Activated CD8-positive, alpha-beta memory T cell treated with anti-CD3 and anti-CD28 coated beads for 36 hours (primary cell): ENCODE measurements around the gene COL5A1. TPM values are rescaled to one million over a fixed set of nuclear protein-coding genes. Genes with fewer than 3 reads are reported as not detected.

Experiments
- CTCF ChIA-PET: fragments of 350-600 bp; sonication (Branson Sonifier 250); formaldehyde crosslinking; loops from one replicate; lab custom pipeline; 2021; ENCODE audit warnings: antibody characterized with exemption; lab: Charles Lee
- POLR2A ChIA-PET: fragments of 350-600 bp; sonication (Branson Sonifier 250); formaldehyde crosslinking; loops from one replicate; lab custom pipeline; 2021; ENCODE audit warnings: antibody characterized with exemption; lab: Charles Lee
- total RNA-seq, 2 experiments: library from RNA; stranded (reverse); gene quantifications; one replicate each; pipeline ENCODE4 v1.2.3, GENCODE V29; 2021

Gene COL5A1
- total RNA-seq, 2 experiments from 2014 or later, result not detected

GRCh38 chr9:134624137-134624591 is 17.4 kb upstream of the COL5A1 start:
- ChIA-PET CTCF (no interaction called here), POLR2A (no interaction called here)

GRCh38 chr9:134624621-134625181 is 16.9 kb upstream of the COL5A1 start:
- ChIA-PET POLR2A (no interaction called here), CTCF (no interaction called here)

- POLR2A ChIA-PET, result no interaction called here
- CTCF ChIA-PET, result no interaction called here
These were observed 16.1 kb upstream of the COL5A1 start for GRCh38 chr9:134625361-134626068.

- POLR2A ChIA-PET, result no interaction called here
These were observed 15.6 kb upstream of the COL5A1 start for GRCh38 chr9:134626069-134626423.

DNA sequence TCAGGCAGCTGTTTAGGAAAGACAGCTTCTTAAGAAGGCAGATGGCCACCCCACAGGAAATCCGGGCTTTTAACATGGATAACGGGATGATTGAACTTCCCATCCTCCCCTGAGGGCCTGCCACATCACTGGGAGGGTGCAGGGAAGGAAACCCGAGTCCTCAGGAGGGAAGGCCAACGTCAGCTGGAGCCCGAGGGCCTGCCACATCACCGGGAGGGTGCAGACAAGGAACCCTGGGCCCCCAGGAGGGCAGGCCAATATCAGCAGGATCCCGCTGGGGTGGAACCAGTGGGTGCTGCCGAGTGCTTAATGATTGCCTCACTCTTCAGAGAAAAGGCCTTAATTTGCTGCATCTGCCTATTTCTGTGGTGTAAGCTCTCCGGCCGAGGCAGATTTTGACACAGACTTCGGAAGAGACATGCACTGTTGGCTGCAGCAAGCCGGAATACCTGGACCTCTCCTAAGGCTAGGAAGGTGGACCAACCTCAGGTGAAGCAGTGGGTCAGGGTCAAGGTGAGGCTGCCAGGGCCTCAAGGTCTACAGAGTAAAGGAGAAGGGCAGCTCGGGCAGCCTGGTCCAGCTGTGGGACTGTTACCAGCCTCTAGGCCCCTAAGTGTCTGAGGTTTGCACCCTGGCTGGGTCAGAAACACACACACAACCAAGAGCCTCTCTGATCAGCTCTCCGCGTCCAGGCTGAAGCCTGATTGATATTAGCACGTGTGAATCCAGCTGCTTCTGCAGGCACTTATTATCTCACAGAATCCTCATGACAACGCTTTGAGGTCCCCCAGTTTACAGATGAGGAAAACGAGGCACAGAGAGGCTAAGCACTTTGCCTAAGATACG is 14.8 kb upstream of the COL5A1 start:
- POLR2A ChIA-PET, result no interaction called here
- CTCF ChIA-PET, result no interaction called here

More at GRCh38 chr9:134626069-134626423, 15.6 kb upstream of the COL5A1 start:
- CTCF ChIA-PET, result no interaction called here

- ChIA-PET CTCF (no interaction called here), POLR2A (no interaction called here)
These were observed 13.9 kb upstream of the COL5A1 start for GRCh38 chr9:134627417-134628353.

- POLR2A ChIA-PET, result no interaction called here
- CTCF ChIA-PET, result no interaction called here
These were observed 13.3 kb upstream of the COL5A1 start for GRCh38 chr9:134628354-134628736.

DNA sequence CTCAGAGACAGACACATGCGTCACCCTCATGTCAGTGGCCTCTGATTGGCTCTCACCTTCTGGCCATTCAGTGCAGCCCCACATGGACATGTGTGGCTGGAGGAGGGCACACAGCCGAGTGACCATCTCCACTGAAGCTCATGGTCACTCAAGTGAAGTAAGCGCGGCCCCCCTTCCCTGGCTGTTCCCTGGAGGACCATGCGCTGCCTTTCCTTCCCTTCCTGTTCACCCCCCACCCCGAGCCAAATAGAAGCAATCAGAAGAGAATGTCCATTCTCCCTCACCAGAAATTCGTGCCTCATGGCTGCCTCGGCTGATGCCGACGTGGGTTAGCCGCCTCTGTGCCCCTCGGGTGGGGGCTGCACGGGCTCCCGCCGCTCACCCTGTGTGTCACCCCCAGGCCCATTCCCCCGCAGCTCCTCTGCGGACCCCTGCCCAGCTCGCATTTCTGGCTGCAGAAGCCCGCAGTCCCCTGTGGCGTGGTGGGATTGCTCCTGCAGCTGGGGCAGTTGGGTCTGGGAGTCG is 12.5 kb upstream of the COL5A1 start:
- POLR2A ChIA-PET, result no interaction called here
- CTCF ChIA-PET, result no interaction called here

DNA sequence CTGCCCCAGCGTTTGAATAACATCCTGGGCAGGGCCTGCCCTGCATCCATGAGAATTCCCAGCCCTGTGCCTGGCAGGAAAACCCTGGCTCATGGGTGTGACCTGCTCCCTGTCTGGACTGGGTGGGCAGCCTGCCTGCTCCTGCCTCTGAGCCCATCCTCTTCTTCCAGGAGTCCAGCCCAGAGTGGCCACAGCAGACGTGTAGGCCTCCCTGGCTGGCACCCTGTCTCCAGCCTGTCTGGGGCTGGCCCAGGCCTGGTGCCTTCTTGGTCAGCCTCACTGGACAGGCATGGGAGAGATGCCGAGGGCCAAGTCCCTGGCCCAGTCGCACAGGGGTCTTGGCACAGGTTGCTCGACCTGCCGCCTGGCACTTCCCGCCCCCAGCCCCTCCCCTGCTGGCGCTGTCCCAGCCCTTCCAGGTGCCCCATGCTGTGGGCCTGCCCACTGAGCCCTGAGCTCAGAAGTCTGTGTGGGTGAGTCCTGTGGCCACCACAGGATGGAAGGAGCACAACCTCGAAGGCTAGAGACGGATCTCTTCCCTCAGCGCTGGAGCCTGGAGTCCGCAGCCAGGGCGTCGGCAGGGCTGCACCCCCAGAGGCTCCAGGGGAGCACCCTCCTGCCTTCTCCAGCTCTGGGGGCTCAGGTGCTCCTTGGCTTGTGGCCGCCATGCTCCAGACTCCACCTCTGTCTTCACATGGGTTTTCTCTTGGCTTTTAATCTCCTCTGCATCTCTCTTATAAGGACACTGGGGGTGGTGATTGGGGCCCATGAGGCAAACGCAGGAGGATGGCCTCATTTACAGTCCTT is 11.8 kb upstream of the COL5A1 start:
- ChIA-PET POLR2A (no interaction called here), CTCF (no interaction called here)

DNA sequence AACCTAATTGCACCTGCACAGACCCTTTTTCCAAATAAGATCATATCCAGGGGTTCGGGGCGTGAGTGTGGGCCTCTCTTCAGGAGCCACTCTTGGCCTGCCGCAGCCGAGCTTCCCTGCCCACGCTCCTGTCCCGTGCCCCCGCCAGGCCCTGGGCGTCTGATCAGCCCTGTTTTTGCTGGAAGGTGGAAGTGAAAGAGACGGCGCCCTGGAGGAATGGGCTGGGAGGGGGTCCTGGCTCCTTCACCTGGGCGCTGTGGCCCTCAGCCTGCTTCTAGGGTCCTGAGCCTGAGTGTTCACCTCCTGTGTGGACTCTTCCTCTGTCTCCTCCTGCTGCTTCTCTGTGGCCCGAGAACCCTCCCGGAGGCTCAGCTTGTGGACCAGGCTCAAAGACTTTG is 11.2 kb upstream of the COL5A1 start:
- POLR2A ChIA-PET, result no interaction called here

DNA sequence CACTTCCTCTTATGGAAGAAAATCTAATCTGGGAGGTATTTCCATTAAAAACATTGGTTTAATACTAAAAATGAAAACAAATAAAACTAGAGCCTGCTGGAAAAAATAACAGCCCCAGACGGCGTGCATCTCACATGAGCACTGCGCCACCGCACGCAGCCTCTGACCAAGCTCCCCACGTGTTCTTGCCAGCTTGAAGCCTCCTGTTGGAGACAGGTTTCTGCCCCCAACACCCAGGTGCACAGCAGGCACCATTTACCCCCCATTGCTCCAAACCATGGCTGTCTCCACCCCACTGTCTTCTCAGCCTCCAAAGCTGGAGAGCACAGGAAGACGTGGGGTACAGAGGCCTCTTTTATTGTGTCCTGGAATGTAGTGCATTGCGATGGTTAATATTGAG is 10.7 kb upstream of the COL5A1 start:
- CTCF ChIA-PET, result no interaction called here
- POLR2A ChIA-PET, result no interaction called here

More for the DNA sequence above, 11.2 kb upstream of the COL5A1 start:
- CTCF ChIA-PET, result no interaction called here

DNA sequence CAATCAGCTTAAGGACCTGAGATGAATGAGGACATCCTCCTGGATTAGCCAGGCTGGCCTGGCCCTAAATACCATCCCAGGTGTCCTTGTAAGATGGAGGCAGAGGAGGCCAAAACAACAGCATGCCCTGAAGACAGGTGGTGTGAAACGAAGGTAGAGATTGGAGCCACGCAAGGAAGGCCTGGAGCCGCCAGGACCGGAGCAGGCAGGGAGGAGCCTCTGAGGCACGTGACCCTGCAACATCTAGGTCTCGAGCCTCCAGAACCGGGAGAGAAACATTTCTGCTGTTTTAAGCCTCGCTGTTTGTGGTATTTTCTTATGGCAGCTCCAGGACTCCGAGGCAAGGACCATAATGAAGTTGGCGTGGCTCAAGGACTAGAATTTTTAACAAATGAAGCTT is 9.7 kb upstream of the COL5A1 start:
- CTCF ChIA-PET, result no interaction called here
- POLR2A ChIA-PET, result no interaction called here

- POLR2A ChIA-PET, result no interaction called here
- CTCF ChIA-PET, result no interaction called here
These were observed 9.3 kb upstream of the COL5A1 start for GRCh38 chr9:134632329-134632728.

- ChIA-PET POLR2A (no interaction called here), CTCF (no interaction called here)
These were observed 8.1 kb upstream of the COL5A1 start for GRCh38 chr9:134633362-134634142.

- POLR2A ChIA-PET, result no interaction called here
- CTCF ChIA-PET, result no interaction called here
These were observed 7.4 kb upstream of the COL5A1 start for GRCh38 chr9:134634176-134634575.

- ChIA-PET CTCF (no interaction called here), POLR2A (interaction anchor here (0.6 kb wide), 1 partner anchor 242 kb away, joined by 3 read pairs; no protein-coding TSS in a partner anchor)
These were observed 6.9 kb upstream of the COL5A1 start for GRCh38 chr9:134634667-134635230.

GRCh38 chr9:134635351-134636148 is 6.1 kb upstream of the COL5A1 start:
- ChIA-PET POLR2A (no interaction called here), CTCF (no interaction called here)
